Transverse colon (tissue), 1 donor: ENCODE data around the gene MOB2.

ENCODE experiments used
- EP300 ChIP-seq: sonication (generic); formaldehyde crosslinking; IDR thresholded peaks from one replicate; pipeline ENCODE4 v1.6.1; 2017; ENCODE audit warnings: antibody characterized with exemption, low read depth
- POLR2A ChIP-seq: fragments of 450-650 bp; IDR thresholded peaks from one replicate; pipeline ENCODE4 v1.6.1; 2016; ENCODE audit warnings: antibody characterized with exemption, mild to moderate bottlenecking, moderate library complexity

- TF ChIP-seq EP300: no peak
- TF ChIP-seq POLR2A: no peak
Measured at GRCh38 chr11:1529286-1529685, 42.7 kb upstream of the MOB2 start.
